OCI-LY3 (cell line): Measurements from ENCODE around the gene POLD2.

Source experiments
- H2AFZ ChIP-seq: fragments of 200-600, 300-600 bp; shearing (Covaris generic); 2 replicates; pipeline ENCODE4 v1.6.0; 2014; ENCODE audit warnings: antibody characterized with exemption, low read depth, low read length
- H3K27ac ChIP-seq: fragments of 200-600, 300-600 bp; sonication (generic); 2 replicates; pipeline ENCODE4 v1.5.1; 2014; ENCODE audit warnings: mild to moderate bottlenecking, low read length, moderate library complexity, mixed read lengths
- H3K27me3 ChIP-seq: fragments of 200-600, 300-600 bp; sonication (generic); 2 replicates; pipeline ENCODE4 v1.6.1; 2014; ENCODE audit warnings: low read depth, low read length, mixed read lengths
- H3K36me3 ChIP-seq: fragments of 200-600, 300-600 bp; sonication (generic); replicated peaks from 2 replicates; pipeline ENCODE3; 2014; ENCODE audit warnings: low read depth, low read length, mixed read lengths
- H3K4me1 ChIP-seq: fragments of 300-600, 200-600 bp; sonication (generic); 2 replicates; pipeline ENCODE4 v1.6.1; 2014; ENCODE audit warnings: low read length, mixed read lengths
- H3K4me2 ChIP-seq: fragments of 200-600, 300-600 bp; sonication (generic); 2 replicates; pipeline ENCODE4 v1.6.1; 2014; ENCODE audit warnings: low read length, mixed read lengths
- H3K4me3 ChIP-seq: fragments of 300-600, 200-600 bp; sonication (generic); 2 replicates; pipeline ENCODE4 v1.5.1; 2014; ENCODE audit warnings: antibody characterized with exemption, mild to moderate bottlenecking, low read length, moderate library complexity
- H3K79me2 ChIP-seq: fragments of 300-600, 200-600 bp; shearing (Covaris generic); 2 replicates; pipeline ENCODE4 v1.6.1; 2014; ENCODE audit warnings: mild to moderate bottlenecking, low read length, mixed read lengths
- H3K9ac ChIP-seq: fragments of 300-600, 200-600 bp; shearing (Covaris generic); 2 replicates; pipeline ENCODE4 v1.6.0; 2014; ENCODE audit warnings: mild to moderate bottlenecking, low read length, moderate library complexity
- H3K9me3 ChIP-seq: fragments of 200-600, 300-600 bp; shearing (Covaris generic); 2 replicates; pipeline ENCODE4 v1.6.1; 2014; ENCODE audit warnings: low read length, mixed read lengths; ENCODE audit not compliant: insufficient read depth
- H4K20me1 ChIP-seq: fragments of 200-600, 300-600 bp; sonication (generic); 2 replicates; pipeline ENCODE4 v1.6.1; 2016; ENCODE audit warnings: low read length, mixed read lengths; ENCODE audit not compliant: insufficient read depth
- EZH2phosphoT487 ChIP-seq: fragments of 200-600 bp; shearing (Covaris generic); IDR thresholded peaks from 2 replicates; pipeline ENCODE4 v1.6.1; 2018; ENCODE audit warnings: antibody characterized with exemption, mixed run types, low read depth
- TF ChIP-seq, protein P1 (sequence below): fragments of 200-600, 300-600 bp; sonication (generic); IDR thresholded peaks from 2 replicates; pipeline ENCODE4 v1.5.1; 2014; ENCODE audit warnings: antibody characterized with exemption, low read length, low read depth

The POLD2 gene

DNA sequence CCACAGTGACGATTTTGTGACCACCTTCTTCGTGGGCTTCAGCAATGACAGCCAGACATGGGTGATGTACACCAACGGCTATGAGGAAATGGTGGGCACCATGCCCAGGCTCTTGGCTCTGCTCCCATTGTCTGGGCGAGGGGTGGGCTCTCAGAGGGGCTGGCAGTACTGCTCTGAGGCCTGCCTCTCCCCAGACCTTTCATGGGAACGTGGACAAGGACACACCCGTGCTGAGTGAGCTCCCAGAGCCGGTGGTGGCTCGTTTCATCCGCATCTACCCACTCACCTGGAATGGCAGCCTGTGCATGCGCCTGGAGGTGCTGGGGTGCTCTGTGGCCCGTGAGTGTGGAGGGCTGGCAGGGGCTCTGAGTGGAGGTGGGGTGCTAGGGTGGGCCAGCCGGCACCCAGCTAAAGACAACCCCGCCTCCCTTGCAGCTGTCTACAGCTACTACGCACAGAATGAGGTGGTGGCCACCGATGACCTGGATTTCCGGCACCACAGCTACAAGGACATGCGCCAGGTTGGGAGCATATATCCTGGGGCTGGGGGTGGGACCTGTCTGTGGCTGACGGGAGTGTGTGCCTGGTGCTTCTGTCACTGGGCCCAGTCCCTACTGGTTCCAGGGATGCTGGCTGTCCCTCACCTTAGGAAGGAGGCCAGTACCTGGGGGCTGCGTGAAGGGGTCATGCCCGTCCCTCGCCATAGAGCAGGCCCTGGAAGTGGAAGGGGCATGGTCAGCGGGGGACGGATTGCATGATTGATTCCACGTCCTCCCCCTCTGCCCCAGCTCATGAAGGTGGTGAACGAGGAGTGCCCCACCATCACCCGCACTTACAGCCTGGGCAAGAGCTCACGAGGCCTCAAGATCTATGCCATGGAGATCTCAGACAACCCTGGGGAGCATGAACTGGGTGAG lies 12.4 kb downstream of the POLD2 start:
- Histone ChIP-seq H2AFZ (no peak overlapping the region), H3K4me3 (no peak overlapping the region), H3K4me1 (0 out of 2 replicates have a peak, but pooled peaks cover 2% of the 10 kb centered on the region), H3K36me3 (peaks cover 12% of the 10 kb centered on the region), H3K27ac (no peak overlapping the region), H4K20me1 (no peaks in the 10 kb centered on the region), H3K27me3 (no peaks in the 10 kb centered on the region), H3K4me2 (no peak overlapping the region), H3K79me2 (no peaks in the 10 kb centered on the region), H3K9ac (no peak overlapping the region), H3K9me3 (no peaks in the 10 kb centered on the region)
- no peak for TF ChIP-seq EZH2phosphoT487

DNA sequence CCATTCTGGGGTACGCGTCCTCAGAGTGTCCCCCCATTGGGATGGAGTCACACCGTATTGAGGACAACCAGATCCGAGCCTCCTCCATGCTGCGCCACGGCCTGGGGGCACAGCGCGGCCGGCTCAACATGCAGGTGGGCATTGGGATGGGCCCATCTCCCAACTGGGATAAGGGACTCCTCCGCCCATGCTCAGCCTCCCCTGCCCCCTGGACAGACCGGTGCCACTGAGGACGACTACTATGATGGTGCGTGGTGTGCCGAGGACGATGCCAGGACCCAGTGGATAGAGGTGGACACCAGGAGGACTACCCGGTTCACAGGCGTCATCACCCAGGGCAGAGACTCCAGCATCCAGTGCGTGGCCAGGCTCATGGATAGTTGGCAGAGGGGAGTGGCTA lies 13.4 kb downstream of the POLD2 start:
- Histone ChIP-seq H3K27me3 (no peaks in the 10 kb centered on the region), H4K20me1 (no peaks in the 10 kb centered on the region), H3K79me2 (no peaks in the 10 kb centered on the region), H2AFZ (no peak overlapping the region), H3K4me1 (0 out of 2 replicates have a peak, but pooled peaks cover 5% of the 10 kb centered on the region), H3K9ac (no peak overlapping the region), H3K4me2 (no peak overlapping the region), H3K4me3 (no peak overlapping the region), H3K27ac (no peak overlapping the region), H3K9me3 (no peaks in the 10 kb centered on the region), H3K36me3 (peaks cover 8% of the 10 kb centered on the region)
- TF ChIP-seq EZH2phosphoT487, result no peak
- TF ChIP-seq, protein P1, sequence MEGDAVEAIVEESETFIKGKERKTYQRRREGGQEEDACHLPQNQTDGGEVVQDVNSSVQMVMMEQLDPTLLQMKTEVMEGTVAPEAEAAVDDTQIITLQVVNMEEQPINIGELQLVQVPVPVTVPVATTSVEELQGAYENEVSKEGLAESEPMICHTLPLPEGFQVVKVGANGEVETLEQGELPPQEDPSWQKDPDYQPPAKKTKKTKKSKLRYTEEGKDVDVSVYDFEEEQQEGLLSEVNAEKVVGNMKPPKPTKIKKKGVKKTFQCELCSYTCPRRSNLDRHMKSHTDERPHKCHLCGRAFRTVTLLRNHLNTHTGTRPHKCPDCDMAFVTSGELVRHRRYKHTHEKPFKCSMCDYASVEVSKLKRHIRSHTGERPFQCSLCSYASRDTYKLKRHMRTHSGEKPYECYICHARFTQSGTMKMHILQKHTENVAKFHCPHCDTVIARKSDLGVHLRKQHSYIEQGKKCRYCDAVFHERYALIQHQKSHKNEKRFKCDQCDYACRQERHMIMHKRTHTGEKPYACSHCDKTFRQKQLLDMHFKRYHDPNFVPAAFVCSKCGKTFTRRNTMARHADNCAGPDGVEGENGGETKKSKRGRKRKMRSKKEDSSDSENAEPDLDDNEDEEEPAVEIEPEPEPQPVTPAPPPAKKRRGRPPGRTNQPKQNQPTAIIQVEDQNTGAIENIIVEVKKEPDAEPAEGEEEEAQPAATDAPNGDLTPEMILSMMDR, result no peak

DNA sequence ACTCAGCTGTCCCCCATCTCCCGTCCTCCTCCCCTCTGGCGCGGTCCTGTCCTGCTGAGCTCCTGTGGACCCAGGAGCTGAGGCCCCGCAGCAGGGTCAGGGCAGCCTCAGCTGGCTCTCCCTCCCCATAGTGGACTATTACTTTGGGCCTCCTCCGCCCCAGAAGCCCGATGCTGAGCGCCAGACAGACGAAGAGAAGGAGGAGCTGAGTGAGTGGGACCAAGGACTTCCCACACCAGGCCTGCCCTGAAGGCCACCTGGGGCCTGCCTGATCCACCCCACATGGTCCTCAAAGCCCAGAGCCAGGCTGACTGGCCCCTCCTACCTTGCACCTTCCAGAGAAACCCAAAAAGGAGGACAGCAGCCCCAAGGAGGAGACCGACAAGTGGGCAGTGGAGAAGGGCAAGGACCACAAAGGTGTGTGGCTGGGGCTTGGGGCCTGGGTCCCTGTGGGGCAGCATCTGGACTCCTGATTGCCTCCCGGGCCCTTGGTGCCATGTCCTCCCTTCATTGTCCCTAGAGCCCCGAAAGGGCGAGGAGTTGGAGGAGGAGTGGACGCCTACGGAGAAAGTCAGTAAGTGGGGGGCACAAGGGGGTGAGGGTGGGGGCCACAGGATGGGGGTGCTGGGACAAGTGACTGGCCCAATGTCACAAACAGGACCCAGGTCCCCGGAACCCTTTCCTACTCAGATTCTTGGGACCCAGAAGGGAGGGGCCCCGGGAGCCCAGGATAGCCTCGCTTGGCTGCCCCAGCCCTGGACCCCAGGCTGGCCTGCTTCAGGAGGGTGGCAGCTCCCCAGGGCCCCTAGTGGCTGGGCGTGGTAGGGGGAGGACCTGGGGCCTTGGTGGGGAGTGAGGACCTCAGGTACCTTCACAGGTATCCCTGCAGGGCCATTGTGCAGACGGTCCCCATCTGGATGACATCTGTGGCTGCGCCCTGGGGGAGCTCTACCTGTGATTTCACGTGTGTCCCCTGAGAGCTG lies 14.3 kb downstream of the POLD2 start:
- no peaks in the 10 kb centered on the region for H3K27me3 ChIP-seq
- H3K27ac ChIP-seq, result no peak overlapping the region
- H3K4me2 ChIP-seq, result no peak overlapping the region
- H4K20me1 ChIP-seq, result no peaks in the 10 kb centered on the region
- H3K9ac ChIP-seq, result no peak overlapping the region
- no peak overlapping the region for H3K4me3 ChIP-seq
- 0 out of 2 replicates have a peak, but pooled peaks cover 5% of the 10 kb centered on the region for H3K4me1 ChIP-seq
- H3K9me3 ChIP-seq, result no peaks in the 10 kb centered on the region
- TF ChIP-seq, protein P1, result no peak
- no peak for TF ChIP-seq EZH2phosphoT487
- no peak overlapping the region for H2AFZ ChIP-seq
- H3K36me3 ChIP-seq, result peaks cover under 1% of the 10 kb centered on the region
- no peaks in the 10 kb centered on the region for H3K79me2 ChIP-seq

DNA sequence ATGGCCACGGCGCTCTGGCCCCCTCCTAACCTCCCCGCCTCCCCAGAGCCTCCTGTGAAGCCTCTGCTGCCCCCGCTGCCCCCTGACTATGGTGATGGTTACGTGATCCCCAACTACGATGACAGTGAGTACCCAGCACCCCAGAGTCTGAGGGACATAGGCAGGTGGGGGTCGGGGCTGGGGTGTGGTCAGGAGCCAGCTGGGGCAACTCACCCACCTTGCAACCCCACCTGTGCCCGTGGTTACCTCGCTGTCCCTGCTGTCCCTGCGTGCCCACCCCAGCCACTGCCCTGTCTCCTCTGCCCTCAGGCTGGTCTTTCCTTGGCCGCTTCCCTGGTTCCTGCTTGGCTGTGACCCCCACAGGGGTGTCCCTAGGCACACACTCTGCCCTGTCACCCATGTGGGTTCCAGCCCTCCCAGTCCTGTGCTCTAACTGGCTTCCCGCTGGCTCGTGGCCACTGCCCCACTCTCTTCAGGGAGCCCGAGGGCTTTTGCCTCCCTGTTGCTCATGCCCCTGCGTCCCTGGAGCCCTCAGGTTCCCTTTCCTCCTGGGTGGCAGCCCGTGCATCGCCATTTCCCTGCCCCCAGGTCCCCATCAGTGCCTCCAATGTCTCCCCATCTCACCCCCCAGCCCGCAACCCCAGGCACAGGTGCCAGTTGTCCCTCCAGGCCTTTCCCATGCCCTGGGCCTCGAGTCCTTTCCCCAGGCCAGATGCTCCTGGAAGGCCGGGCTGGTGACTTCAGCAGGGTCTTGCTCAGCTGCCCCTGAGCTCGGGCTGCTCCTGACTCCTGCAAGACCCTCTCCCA lies 15.2 kb downstream of the POLD2 start:
- 0 out of 2 replicates have a peak, but pooled peaks cover 5% of the 10 kb centered on the region for H3K4me1 ChIP-seq
- H2AFZ ChIP-seq, result no peak overlapping the region
- no peaks in the 10 kb centered on the region for H3K36me3 ChIP-seq
- H3K9ac ChIP-seq, result no peak overlapping the region
- TF ChIP-seq, protein P1, result no peak
- no peak for TF ChIP-seq EZH2phosphoT487
- no peak overlapping the region for H3K4me3 ChIP-seq
- no peak overlapping the region for H3K4me2 ChIP-seq
- H3K79me2 ChIP-seq, result no peaks in the 10 kb centered on the region
- H3K27ac ChIP-seq, result no peak overlapping the region
- no peaks in the 10 kb centered on the region for H4K20me1 ChIP-seq
- no peaks in the 10 kb centered on the region for H3K27me3 ChIP-seq
- no peaks in the 10 kb centered on the region for H3K9me3 ChIP-seq
